GM18505 (cell line): Measurements from ENCODE around the gene GRID1.

Experiments used
- ATAC-seq: cut with Tn5 transposase; IDR thresholded peaks from one replicate; pipeline ENCODE4 v1.9.1; 2021; ENCODE audit not compliant: unreplicated experiment
- POLR2A ChIP-seq: IDR thresholded peaks from 4 replicates; pipeline ENCODE4 v1.6.1; 2011; ENCODE audit warnings: borderline replicate concordance; ENCODE audit not compliant: insufficient read depth, insufficient read length; ENCODE audit errors: extremely low read depth

GRID1 gene

GRCh38 chr10:86366033-86366901 is at the start of gene GRID1:
Gene GRID1, minus strand, starts transcription at chr10:86366795.
- no peak for TF ChIP-seq POLR2A
- ATAC-seq = peak; percentile 29

- ATAC-seq = no peak
- TF ChIP-seq POLR2A = no peak
Measured at GRCh38 chr10:86415583-86415982, 49.0 kb upstream of the GRID1 start.

DNA sequence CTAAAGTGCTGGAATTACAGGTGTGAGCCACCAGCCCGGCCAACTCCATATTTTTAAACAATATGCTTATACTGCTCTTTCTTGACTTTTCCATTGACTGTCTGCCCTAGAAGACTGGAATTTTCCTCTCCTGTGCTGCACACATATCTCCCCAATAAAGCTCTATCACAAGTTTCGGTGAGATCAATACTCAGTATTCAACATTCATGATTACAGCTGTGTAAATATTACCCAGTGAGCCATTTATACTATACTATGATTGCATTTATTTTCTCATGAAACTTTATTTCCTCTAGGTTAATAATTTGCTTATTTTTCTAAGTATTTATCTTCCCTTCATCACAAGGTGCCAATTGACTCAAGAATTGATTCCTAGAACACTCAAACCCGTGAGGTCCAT is 48.5 kb upstream of the GRID1 start:
- ATAC-seq = no peak
- TF ChIP-seq POLR2A = no peak

DNA sequence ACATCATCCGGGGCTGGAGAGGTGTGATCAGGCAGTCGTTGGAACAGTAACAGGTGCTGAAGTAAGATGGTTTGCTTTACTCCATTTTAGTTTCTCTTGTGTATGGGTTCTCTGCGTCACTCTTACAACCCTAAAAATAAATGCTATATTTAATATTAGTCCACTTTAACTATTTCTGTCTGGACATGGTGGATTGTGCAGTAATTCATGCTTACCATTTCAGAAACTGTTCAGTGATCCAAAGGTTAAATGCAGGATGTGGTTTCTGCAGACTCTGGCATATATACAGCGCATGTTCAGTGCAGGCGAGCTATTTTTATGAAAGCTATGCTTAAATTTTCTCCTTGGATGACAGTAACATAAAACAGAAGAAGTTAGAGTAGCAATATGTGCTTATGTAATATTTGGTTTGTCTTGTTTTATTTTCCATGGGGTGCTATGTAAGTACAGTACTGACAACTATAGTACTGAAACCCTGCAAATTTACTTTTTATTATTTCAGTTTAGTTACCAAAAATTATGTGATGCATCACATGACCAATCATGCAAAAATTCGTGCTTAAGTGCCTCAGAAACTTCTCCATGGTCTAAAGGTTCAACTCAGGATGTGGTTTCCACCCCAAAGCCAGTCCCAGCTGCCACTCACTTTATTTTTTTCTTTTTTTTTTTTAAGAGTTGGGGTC is 46.6 kb upstream of the GRID1 start:
- no peak for TF ChIP-seq POLR2A
- peak; percentile 74 for ATAC-seq

DNA sequence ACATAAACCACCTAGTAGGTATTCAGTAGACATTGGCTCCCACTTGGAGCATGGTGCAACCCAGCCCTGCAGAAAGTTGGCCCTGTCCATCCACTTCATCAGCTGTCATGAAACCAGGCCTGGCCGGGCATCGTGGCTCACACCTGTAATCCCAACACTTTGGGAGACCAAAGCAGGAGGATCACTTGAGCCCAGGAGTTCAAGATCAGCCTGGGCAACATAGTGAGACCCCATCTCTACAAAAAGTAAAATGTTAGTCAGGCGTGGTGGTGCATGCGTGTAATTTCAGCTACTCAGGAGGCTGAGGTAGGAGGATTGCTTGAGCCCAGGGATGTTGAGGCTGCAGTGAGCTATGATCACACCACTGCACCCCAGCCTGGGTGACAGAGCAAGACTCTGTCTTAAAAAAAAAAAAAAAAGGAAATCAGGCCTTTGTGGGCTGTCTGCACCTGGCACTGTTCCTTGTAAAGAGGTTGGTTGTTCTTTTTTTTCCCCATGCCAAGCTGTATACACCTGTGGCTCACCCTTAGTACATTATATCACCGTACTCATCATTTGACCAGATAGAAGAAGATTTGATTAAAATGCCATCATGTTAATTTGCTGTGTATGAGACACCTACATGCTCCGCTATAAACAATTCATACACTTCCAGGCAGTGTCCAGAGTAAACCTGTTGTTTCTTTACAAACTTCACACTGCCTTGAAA is 45.4 kb upstream of the GRID1 start:
- TF ChIP-seq POLR2A = no peak
- ATAC-seq = no peak

- peak; percentile 41 for TF ChIP-seq POLR2A
- ATAC-seq = peak; percentile 34
Measured at GRCh38 chr10:86411281-86411841, 44.8 kb upstream of the GRID1 start.

- TF ChIP-seq POLR2A = no peak
- ATAC-seq = no peak
Measured at GRCh38 chr10:86410542-86411124, 44.0 kb upstream of the GRID1 start.

GRCh38 chr10:86409183-86409582 is 42.6 kb upstream of the GRID1 start:
- ATAC-seq = no peak
- TF ChIP-seq POLR2A = no peak

DNA sequence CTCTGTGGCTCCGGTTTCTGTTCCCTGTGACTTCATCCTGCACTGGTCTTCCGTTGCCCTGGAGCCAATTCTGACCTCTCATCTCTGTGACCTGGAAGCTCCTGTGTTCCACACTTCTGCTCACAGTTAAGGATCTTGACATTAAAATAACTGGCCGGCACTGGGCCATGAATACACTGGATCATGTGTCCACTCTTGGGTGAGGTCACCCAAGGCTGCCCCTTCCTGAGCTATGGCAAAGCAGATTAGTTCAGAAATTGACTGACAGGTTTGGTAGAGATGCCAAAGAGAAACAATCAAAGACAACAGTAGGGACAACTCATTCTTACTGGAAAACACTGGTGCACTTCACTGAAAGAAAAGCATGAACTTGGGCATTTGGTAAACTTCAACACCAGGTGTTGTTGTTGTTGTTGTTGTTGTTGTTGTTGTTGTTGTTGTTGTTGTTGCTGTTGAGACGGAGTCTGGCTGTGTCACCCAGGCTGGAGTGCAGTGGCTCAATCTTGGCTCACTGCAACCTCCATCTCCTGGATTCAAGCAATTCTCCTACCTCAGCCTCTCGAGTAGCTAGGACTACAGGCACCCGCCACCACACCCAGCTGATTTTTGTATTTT is 36.7 kb upstream of the GRID1 start:
- no peak for ATAC-seq
- TF ChIP-seq POLR2A = no peak

DNA sequence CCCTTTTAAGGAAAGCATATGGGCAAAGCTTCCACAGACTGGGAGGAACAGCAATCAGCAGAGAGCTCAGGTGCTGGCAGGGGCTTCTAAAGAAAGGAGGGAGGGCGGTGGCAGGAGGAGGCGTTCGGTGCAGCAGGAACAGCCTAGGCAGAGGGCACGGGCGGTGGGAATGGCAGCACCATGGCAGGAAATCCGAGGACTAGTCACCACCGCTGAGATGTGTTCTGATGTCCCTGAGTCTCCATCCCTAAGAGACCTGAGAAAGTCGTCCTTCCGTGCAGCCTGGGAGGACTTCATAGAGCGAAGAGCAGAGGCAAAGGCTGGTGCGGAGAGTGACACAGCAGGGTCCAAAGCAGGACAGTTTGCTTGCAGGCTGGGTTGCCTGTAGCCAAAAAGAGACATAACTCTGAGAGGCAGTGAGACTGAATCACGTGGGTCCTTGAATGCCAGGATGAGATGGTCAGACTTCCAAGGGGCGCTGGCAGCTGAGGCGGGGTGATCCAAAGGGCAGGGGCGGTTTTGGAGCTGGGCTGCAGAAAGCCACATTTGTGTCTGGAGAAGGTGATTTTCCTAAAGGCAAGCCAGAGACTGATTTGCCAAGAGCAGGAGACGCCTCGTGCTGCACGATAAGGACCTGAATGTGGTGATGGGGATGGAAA is 35.8 kb upstream of the GRID1 start:
- no peak for ATAC-seq
- no peak for TF ChIP-seq POLR2A

- ATAC-seq = no peak
- no peak for TF ChIP-seq POLR2A
Measured at GRCh38 chr10:86401588-86402282, 35.1 kb upstream of the GRID1 start.
